Measurements from ENCODE around the gene NME1.

DNA sequence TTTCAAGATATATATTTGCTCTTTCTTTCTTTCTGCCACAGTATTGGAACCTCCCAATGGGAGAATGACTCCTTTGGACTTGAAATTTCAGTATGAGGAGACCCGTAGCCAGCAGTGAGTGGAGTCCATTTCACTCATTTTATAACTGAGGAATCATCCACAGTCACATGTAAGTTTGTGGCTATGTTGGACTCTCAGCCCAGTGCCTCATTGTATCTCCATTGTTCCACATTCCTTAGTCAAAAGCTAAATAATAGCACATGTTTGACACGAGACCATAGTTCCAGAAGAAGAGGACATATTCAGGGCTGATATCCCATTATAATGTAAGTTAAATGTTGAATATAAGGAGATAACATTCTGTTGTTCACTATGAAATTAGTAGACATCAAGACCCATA lies 20.0 kb upstream of the NME1 start:
- TF ChIP-seq FOXJ3 (CRISPR knock-in tag; IDR thresholded peaks at IDR 0.05) (no peak), POLR2AphosphoS5 (IDR thresholded peaks at IDR 0.05; ENCODE audit: low read depth, low read length) (no peak), TAF1 (IDR thresholded peaks at IDR 0.05; ENCODE audit: borderline replicate concordance, low read depth, low read length) (no peak), EP300 (IDR thresholded peaks at IDR 0.05; ENCODE audit: borderline replicate concordance in 1 of 2, low read depth in 1 of 2, low read length in 1 of 2) (no peak), NFIC (IDR thresholded peaks at IDR 0.05; ENCODE audit: borderline replicate concordance) (no peak), GABPA (IDR thresholded peaks at IDR 0.05; ENCODE audit: low read depth) (no peak), YY1 (IDR thresholded peaks at IDR 0.05; ENCODE audit: low read depth) (no peak), RFX5 (IDR thresholded peaks at IDR 0.05; ENCODE audit: low read length) (no peak)
- TF ChIP-seq, protein P1, sequence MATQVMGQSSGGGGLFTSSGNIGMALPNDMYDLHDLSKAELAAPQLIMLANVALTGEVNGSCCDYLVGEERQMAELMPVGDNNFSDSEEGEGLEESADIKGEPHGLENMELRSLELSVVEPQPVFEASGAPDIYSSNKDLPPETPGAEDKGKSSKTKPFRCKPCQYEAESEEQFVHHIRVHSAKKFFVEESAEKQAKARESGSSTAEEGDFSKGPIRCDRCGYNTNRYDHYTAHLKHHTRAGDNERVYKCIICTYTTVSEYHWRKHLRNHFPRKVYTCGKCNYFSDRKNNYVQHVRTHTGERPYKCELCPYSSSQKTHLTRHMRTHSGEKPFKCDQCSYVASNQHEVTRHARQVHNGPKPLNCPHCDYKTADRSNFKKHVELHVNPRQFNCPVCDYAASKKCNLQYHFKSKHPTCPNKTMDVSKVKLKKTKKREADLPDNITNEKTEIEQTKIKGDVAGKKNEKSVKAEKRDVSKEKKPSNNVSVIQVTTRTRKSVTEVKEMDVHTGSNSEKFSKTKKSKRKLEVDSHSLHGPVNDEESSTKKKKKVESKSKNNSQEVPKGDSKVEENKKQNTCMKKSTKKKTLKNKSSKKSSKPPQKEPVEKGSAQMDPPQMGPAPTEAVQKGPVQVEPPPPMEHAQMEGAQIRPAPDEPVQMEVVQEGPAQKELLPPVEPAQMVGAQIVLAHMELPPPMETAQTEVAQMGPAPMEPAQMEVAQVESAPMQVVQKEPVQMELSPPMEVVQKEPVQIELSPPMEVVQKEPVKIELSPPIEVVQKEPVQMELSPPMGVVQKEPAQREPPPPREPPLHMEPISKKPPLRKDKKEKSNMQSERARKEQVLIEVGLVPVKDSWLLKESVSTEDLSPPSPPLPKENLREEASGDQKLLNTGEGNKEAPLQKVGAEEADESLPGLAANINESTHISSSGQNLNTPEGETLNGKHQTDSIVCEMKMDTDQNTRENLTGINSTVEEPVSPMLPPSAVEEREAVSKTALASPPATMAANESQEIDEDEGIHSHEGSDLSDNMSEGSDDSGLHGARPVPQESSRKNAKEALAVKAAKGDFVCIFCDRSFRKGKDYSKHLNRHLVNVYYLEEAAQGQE (IDR thresholded peaks at IDR 0.05; ENCODE audit: low read depth, low read length) = no peak
- TF ChIP-seq, protein P2, sequence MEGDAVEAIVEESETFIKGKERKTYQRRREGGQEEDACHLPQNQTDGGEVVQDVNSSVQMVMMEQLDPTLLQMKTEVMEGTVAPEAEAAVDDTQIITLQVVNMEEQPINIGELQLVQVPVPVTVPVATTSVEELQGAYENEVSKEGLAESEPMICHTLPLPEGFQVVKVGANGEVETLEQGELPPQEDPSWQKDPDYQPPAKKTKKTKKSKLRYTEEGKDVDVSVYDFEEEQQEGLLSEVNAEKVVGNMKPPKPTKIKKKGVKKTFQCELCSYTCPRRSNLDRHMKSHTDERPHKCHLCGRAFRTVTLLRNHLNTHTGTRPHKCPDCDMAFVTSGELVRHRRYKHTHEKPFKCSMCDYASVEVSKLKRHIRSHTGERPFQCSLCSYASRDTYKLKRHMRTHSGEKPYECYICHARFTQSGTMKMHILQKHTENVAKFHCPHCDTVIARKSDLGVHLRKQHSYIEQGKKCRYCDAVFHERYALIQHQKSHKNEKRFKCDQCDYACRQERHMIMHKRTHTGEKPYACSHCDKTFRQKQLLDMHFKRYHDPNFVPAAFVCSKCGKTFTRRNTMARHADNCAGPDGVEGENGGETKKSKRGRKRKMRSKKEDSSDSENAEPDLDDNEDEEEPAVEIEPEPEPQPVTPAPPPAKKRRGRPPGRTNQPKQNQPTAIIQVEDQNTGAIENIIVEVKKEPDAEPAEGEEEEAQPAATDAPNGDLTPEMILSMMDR (IDR thresholded peaks at IDR 0.05) = no peak
- TF ChIP-seq, protein P3, sequence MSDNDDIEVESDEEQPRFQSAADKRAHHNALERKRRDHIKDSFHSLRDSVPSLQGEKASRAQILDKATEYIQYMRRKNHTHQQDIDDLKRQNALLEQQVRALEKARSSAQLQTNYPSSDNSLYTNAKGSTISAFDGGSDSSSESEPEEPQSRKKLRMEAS (IDR thresholded peaks at IDR 0.05; ENCODE audit: low read depth) = no peak

All from SK-N-SH (cell line).